AG09309 (cell line): Measurements from ENCODE around the gene NKX2-2.

ENCODE experiments used
- DNase-seq: peaks from one replicate; pipeline ENCODE4 v3.0.0-alpha.2; 2010; ENCODE audit warnings: low read depth
- H3K4me3 ChIP-seq: 2 replicates; pipeline ENCODE4 v1.5.1; 2011; ENCODE audit warnings: mild to moderate bottlenecking, low read depth, low read length, moderate library complexity; ENCODE audit not compliant: control insufficient read depth
- TF ChIP-seq, protein P1 (sequence below): IDR thresholded peaks from 2 replicates; pipeline ENCODE4 v1.5.1; 2011; ENCODE audit warnings: mild to moderate bottlenecking, low read depth, low read length, inconsistent platforms; ENCODE audit not compliant: insufficient read depth, control insufficient read depth; ENCODE audit errors: missing control alignments

The NKX2-2 gene

DNA sequence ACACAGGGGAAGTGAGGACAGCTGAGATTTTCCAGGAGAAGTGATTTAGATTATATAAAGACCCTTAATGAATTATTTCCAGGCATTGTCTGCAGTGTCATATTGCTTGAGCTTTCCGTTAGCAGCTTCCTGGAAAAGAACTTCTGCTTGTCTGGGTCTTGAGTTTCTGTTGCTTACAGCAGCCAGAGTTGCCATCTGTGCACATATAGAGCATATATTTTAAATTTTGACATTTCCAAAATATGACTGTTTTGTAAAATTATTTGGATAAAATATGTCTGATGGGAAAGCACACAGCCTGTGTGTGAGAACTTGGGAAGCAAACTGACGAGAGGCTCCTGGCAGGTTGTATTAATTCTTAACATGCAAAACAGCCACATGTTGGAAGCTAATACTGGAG, 21.0 kb upstream of the NKX2-2 start:
- TF ChIP-seq, protein P1, sequence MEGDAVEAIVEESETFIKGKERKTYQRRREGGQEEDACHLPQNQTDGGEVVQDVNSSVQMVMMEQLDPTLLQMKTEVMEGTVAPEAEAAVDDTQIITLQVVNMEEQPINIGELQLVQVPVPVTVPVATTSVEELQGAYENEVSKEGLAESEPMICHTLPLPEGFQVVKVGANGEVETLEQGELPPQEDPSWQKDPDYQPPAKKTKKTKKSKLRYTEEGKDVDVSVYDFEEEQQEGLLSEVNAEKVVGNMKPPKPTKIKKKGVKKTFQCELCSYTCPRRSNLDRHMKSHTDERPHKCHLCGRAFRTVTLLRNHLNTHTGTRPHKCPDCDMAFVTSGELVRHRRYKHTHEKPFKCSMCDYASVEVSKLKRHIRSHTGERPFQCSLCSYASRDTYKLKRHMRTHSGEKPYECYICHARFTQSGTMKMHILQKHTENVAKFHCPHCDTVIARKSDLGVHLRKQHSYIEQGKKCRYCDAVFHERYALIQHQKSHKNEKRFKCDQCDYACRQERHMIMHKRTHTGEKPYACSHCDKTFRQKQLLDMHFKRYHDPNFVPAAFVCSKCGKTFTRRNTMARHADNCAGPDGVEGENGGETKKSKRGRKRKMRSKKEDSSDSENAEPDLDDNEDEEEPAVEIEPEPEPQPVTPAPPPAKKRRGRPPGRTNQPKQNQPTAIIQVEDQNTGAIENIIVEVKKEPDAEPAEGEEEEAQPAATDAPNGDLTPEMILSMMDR: no peak
- no peak for DNase-seq
- H3K4me3 ChIP-seq: no peak overlapping the region

DNA sequence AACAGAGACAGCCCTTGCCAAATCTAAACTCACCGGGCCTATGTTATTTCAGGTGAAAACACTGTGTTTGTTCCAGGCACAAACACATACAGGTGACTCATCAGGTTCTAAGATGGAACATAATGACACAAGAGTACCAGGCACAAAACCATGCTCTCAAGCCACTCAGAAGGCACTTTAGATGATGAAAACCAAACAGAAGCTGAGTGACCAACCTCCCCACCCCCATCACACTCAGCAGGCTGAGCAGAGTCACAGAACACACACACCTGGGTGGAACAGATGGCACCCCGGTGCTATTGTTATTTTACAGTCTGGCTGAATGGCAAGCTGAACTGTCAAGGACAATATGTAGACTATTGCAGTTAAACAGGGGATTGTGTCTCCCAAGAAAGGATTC, 20.6 kb upstream of the NKX2-2 start:
- no peak overlapping the region for H3K4me3 ChIP-seq
- no peak for DNase-seq
- TF ChIP-seq, protein P1: no peak

DNA sequence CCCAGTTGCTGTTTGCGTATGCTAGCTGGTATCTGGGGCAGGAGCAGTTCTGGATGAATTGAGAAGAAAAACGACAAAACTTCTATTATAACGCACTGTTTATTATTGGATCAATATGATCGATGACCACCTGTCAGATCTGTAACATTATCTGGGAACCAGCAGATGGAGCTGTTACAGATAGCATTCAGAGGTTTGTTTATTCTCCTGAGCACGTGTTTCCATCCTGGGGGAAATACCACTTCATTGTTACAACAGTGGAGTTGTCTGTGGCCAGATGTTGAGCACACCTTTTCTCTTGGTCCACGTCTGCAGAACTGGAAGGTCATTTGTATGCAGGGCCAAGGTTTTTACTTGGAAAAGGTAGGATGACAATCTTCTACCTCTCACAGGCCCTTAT, 16.0 kb upstream of the NKX2-2 start:
- TF ChIP-seq, protein P1: peak; percentile 31
- no peak overlapping the region for H3K4me3 ChIP-seq
- DNase-seq: no peak

DNA sequence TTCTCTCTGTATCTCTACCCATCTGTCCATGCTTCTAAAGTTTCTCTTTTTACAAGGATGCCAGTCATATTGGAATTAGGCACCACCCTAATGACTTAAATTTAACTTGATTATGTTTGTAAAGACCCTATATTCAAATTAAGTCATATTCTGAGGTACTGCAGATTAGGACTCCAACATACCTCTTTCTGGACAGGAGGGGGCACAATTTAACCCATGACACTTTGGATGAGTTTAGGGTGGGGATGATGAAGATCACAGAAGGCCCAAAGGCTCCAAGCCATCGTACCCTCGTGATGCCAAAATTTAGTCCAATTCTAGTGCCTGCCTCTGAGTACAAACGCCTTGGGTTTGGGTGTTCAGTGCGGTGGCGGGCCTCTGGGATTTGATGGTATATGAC, 15.0 kb upstream of the NKX2-2 start:
- DNase-seq: no peak
- no peak overlapping the region for H3K4me3 ChIP-seq
- TF ChIP-seq, protein P1: no peak

DNA sequence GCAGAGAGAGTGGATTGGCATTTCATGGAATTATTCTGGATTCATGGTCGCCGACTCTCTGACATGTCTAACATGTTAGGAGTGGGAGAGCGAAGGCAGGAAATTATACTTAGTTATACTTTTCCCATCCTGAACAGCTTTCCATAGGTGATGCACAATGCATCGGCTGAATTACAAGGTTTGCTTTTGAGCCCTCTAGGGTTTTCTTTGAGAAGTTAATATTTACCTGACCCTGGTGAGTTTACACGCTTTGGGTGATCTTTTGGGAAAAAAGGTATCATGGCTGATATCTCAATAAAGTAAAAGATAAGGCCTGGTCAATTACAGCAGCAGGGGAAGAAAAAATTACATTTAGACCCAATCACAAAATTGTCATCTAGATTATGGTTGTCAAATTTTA, 14.0 kb upstream of the NKX2-2 start:
- no peak overlapping the region for H3K4me3 ChIP-seq
- TF ChIP-seq, protein P1: no peak
- no peak for DNase-seq

DNA sequence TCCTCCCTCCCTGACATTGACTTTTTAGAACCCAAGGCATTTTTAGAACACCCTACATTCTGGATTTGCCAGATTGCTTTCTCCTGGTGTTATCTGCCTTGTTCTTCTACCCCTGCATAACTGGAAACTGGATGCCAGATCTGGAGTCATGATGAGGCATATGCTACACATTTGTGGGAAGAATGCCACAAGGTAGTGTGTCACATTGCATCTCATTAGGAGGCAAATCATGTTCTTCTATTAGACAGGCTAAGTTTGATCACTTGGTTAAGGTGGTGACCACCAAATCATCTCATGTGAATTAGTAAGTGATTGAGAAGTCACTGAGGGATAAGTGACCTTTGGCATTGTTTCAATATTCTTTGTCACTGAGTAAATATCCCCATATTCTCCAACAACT, 12.9 kb upstream of the NKX2-2 start:
- no peak overlapping the region for H3K4me3 ChIP-seq
- no peak for DNase-seq

DNA sequence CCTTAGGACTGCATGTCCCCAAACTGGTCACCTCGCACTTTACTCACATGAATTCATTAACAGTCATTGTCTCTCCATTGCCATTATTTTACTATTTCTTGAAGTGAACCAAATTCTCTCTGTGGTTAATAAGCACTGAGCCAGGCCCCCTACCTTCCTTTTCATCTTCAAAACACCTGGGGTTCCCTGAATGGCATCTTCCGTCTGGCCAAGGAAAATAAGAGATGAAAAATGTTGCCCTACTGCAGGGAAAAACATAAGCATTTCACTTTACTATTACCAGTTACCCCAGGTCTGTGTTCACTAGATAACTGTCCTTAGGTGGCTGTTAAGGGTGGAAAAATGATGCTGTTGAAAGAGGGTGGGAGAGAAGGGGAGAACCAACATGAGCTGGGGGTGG, 10.0 kb upstream of the NKX2-2 start:
- no peak overlapping the region for H3K4me3 ChIP-seq
- TF ChIP-seq, protein P1: no peak

More for the DNA sequence above, 12.9 kb upstream of the NKX2-2 start:
- TF ChIP-seq, protein P1: no peak

More for the DNA sequence above, 10.0 kb upstream of the NKX2-2 start:
- no peak for DNase-seq
